RPMI7951 (cell line): ENCODE data around the gene TM4SF5. TPM values are rescaled to one million over a fixed set of nuclear protein-coding genes. Genes with fewer than 3 reads are reported as not detected.
"Not testable (repeated sequence)": the region's sequence is repeated elsewhere in the genome, so short reads cannot be mapped to it uniquely, and the experiment has no call there.

Source experiments
- DNase-seq: peaks from one replicate; pipeline ENCODE4 v3.0.0-alpha.2; 2012; ENCODE audit warnings: low read depth
- total RNA-seq: library from RNA; depleted of rRNA; stranded (reverse); fragments of >200 nt; shearing (Covaris generic); gene quantifications from 2 replicates; pipeline ENCODE4 v1.2.3, GENCODE V29; 2014

TM4SF5 gene
- total RNA-seq, 1 experiment from 2014 or later, result not detected

DNA sequence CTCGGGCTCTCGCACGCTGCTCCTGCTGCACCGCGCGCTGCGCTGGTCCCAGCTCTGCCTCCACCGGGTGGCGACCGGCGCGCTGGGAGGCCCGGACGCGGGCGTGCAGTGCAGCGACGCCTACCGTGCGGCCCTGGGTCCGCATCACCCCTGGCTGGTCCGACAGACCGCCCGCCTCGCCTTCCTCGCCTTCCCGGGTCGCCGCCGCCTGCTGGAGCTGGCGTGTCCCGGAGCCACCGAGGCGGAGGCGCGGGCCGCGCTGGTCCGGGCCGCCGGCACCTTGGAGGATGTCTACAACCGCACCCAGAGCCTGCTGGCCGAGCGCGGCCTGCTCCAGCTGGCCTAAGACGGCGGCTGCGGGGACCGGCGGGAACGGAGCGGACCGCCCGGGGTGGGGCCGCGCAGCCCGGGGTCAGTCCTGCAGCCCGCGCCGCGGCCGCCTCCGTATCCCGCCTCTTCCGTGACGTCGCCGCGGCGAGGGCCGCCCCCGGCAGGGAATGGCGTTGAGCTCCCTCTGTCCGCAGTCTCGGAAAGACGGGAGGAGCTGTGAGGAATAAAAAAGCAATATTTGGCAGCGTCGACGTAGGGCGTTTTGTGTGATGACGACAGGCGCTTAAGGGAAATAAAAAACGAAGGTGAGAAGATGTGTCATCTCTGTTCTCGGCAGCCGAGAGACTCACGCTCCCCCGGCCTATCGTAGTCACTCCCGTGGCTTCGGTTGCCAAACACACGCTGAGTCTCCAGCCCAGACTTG, 18.4 kb downstream of the TM4SF5 start:
- peak; percentile 85 for DNase-seq

DNA sequence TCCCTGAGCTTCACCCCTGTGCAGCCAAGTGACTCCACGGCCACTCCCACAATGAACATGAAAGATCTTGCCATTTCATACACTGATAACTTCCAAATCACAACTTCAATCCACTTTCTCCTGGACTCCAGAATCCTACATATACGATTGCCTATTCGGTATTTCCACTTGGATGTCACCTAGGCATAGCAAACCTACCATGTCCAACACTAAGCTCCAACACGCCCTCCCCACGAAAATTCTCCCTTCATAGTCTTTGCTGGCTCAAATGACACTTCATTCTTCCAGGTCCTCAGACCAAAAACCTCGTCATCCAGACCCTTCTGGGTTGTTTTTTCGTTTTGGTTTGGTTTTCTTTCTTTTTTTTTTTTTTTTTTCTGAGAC, 19.0 kb downstream of the TM4SF5 start:
- DNase-seq, result no peak

DNA sequence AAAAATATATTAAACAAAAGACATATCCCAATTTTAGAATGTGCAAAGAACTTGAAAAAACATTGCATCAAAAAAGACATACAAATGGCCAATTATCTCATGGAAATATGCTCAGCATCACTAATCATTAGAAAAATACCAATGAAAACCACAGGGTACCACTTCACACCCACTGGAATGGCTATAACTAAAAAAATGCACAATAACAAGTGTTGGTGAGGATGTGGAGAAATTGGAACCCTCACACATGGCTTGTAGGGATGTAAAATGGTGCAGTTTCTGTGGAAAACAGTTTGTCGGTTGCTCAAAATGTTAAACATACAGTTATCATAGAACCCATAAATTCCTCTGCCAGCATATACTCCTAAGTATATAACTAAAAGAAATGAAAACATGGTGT, 23.5 kb downstream of the TM4SF5 start:
- DNase-seq, result no peak

DNA sequence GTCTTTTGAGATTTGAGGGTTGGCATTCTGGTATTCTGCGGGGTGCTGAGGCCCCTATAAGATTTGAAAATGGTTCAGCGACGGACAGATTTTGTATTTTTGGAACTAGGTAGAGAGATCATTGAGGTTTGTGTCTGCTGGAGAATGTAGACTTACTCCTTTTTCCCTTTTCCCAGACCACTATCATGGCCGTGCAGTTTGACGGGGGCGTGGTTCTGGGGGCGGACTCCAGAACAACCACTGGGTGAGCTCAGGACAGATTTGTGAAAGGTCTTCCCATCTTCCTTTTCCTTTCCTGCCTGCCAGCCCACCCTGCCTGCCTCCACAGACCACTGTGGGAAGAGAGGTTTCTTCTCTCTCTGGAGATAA, 24.9 kb downstream of the TM4SF5 start:
- peak; percentile 39 for DNase-seq

DNA sequence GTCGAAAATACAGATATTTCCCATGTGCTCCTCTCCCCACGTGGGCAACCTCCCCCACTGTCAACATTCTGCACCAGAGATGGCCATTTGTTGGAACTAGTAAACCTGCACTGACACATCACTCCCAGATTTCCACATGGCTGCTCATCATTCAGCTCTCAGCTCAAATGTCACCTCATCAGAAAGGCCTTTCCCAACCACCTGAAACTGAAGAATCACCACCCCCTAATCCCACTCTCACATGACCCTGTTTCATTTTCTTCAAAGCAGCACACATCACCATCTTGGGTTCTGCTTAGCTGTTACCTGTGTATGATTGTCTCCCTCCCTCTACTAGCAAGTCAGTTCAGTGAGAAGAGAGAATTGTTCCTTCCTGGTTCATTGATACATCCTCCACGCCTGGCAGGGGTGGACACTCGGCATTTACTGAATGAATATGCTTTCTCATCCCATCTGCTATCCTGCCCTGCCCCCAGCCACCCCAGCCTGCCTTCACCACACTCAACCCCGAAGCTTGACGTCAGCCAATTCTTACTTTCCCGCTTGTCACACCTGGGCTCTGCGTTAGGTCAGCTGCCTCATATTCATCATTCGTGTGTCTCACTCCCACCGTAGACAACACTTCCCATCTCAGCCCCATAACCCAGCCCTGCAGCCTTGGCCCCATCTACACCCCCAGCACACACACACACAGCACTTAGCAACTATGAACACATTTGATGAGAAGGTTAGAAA, 28.9 kb downstream of the TM4SF5 start:
- no peak for DNase-seq

DNA sequence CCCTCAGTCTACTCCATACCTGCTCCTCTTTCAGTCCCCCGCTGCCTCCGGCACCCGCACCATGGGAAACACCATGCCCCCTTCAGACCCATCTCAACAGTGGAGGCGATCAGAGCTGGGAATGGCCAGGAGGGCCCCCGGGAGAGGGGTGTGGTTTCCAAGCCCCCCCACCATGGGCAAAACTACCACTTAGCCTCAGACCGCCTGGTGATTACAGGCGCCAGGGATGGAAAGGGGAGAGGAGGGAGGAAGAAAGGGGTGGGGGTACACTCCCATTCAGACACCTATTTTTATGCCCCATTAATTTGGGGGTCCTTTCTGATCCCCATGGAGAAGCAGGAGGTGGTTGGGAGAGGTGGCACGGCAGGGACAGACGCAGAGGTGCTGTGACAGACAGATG, 30.5 kb downstream of the TM4SF5 start, which contains the start of gene C17orf114:
Gene C17orf114, minus strand, starts transcription at position 101 of the 400 bp plus-strand sequence.
- no peak for DNase-seq

DNA sequence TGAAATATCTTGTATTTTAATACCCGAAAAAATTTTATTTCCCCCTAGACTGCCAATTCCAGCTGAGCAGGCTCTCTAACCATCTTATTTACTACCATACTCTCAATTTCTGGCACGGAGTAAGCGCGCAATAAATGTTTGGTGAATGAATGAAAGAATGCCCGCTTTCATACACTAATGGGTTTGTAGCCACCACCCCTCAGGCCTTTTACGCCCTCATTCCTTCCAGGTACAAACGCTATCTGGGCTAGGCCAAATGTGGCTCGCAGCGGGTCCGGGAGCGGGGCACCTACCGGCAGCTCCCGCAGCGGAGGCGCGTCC, 34.7 kb downstream of the TM4SF5 start:
- peak; percentile 12 for DNase-seq

DNA sequence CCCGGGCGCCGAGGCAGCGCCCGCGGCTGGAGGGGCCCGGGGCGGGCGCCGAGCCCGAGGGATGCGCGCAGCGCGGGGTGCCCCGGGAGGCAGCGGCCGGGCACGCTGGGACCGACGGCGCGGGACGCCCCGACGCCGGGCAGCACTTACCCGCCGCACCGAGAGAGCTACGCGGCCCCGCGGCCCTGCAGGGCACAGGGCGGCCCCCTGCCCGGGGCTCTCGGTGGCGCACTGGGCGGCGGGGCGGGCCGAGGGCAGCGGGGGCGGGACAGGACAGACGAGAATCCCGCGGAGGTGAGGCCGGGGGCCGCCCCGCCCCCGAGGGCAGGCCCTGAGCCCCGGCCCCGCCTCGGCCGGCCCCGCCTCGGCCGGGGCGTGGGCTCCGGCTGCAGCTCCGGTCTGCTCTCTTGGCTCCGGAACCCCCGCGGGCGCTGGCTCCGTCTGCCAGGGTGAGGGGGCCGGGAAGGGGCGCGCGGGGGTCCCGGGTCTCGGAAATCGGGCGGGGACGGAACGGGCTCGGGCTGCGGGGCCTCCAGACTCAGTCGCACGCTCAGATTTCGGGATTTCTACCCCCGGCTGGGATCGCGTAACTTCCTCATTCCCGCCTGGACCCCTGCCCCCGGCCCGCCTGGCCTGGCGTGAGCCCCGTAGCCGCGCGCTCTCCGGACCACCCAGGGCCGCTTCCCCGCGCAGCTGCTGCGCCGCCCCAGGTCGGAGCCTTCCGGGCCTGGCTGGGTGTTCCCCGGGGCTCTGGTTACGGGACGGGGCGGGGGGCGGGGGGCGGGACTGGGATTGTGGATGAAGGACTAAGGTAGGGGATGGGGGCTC, 35.3 kb downstream of the TM4SF5 start, which contains the start of gene PLD2:
Gene PLD2, plus strand, starts transcription at position 376 of the 828 bp plus-strand sequence. CDS start 621 bp downstream, outside the sequence.
- peak; percentile 80 for DNase-seq

DNA sequence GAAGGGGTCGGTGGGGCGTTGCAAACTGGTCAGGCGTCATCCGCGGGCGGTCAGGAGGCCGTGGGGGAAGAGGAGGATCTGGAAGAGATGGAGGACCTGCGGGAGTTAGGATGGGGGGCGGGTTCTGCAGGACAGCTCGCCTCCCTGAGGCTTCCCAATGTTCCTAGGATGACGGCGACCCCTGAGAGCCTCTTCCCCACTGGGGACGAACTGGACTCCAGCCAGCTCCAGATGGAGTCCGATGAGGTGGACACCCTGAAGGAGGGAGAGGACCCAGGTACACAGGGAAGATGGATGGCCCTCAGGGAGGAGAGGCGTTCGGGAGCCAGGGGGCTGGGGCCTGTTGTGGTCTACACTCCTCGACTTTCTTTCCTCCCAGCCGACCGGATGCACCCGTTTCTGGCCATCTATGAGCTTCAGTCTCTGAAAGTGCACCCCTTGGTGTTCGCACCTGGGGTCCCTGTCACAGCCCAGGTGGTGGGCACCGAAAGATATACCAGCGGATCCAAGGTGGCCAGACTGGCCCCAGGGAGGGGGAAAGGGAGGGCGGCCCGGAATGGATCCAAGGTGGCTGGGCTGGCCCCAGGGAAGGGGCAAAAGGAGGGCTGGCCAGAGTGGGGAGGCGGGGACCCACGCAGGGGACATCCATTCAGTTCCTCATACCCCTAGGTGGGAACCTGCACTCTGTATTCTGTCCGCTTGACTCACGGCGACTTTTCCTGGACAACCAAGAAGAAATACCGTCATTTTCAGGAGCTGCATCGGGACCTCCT, 36.1 kb downstream of the TM4SF5 start:
- DNase-seq, result no peak

DNA sequence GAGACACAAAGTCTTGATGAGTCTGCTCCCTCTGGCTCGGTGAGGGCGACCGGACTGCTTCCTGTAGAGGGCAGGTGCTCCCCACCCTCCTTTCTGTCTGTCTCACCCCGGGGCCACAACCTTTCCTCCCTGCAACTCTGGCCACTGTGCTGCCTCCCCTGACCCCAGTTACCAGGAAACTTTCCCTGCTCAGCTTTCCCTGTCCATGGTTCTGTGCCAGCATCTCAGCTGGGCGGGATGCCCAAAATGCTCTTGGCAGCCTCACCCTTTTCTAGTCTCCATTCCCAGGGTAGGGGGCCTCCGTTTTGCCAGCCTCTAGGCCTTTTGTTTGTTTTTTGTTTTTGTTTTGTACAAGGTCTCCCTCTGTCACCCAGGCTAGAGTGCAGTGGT, 36.7 kb downstream of the TM4SF5 start:
- DNase-seq, result no peak

DNA sequence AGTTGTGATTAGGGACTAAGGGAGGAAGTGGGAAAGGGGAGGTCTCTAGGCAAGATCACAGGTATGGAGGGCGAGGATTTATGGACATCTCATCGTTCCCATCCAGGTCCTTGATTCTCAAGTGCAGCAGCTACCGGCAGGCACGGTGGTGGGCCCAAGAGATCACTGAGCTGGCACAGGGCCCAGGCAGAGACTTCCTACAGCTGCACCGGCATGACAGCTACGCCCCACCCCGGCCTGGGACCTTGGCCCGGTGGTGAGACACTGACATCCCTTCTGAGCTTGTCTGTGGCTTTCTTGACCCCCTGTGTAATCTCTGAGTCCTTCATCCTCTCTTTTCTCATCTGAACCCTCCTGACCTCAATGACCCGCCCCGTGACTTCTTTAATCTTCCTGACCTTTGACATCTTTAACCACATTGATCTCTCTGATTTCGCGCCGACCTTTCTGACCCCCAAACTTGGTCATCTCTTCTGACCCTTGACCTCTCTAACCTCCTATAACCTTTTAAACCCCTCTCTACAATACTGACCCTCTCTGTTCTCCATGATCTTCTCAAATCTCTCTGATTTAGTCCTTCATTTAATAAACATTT, 39.1 kb downstream of the TM4SF5 start:
- DNase-seq, result no peak

DNA sequence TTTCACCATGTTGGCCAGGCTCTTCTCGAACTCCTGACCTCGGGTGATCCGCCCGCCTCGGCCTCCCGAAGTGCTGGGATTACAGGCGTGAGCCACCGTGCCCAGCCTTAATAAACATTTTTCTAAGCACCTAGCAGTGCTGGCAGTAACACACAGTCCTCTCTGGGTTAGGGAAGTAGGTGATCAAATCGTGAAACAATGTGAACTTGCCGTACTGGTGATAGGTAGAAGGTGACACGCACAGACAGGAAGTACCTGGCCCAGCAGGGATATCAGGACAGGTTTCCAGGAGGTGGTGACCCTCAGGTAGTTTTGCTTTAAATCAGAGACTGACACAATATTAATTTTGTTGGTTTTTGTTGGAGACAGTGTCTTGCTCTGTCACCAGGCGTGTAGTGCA, 39.8 kb downstream of the TM4SF5 start:
- no peak for DNase-seq

DNA sequence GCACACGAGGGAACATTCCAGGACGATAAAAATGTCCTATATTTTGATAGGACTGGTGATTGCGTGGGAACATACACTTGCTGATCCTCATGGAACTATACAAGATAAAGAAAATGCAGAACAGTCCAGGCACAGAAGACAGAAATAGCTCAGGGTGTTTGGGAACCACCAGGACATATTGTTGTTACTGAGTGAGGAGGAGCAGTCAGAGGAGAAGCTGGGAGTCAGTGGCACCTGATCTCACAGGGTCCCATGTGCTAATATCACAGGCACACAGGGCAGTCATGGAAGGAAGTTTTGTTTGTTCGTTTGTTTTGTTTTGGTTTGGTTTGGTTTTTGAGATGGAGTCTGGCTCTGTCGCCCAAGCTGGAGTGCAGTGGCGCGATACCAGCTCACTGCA, 41.0 kb downstream of the TM4SF5 start:
- DNase-seq, result no peak

DNA sequence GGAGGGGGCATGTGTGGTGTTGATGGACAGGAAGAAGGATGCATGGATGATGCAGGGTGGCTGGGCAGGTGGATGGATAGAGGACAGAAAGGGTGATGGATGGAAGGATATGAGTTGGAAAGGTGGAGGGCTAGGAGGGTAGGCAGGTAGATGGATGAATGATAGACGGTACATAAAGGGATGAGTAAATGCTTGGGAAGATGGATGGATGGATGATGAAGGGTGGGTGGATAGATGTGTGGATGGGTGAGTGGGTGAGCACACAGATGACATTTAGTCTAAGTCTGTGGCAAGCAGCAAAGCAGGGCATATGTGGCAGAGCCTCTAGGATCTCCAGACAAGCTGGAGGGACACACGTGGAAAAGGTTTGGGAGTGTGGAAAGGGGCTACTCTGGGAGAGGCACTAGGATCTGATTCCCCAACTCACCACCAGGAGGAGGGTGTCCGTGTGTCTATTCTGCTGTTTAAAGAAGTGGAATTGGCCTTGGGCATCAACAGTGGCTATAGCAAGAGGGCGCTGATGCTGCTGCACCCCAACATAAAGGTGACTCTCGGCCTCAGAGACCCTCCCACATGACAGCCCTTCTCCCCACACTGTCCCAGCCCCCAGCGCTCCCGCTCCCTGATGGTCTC, 43.5 kb downstream of the TM4SF5 start:
- no peak for DNase-seq

DNA sequence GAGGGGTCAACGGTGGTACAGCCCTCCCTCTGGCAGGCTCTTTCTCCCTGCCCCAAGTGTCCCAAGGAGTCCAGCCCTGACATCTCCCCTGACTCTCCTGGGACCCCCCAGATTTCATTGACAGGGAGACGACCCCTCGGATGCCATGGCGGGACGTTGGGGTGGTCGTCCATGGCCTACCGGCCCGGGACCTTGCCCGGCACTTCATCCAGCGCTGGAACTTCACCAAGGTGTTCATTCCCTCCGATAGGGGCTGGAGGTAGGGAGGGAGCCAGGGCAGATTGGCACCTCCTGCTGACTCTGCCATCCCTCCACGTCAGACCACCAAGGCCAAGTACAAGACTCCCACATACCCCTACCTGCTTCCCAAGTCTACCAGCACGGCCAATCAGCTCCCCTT, 45.1 kb downstream of the TM4SF5 start:
- no peak for DNase-seq

DNA sequence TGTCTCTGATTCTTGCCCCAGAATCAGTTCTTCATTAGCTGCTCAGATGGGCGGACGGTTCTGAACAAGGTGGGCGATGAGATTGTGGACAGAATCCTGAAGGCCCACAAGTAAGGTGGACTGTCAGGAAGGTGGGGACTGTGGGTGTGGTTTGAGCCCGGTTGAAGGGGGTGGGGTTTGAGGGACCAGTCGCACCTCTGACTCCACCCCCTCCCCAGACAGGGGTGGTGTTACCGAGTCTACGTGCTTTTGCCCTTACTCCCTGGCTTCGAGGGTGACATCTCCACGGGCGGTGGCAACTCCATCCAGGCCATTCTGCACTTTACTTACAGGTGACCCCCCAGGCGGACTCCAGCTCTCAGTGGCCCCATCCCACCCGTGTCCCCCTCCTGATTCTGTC, 46.6 kb downstream of the TM4SF5 start:
- no peak for DNase-seq

DNA sequence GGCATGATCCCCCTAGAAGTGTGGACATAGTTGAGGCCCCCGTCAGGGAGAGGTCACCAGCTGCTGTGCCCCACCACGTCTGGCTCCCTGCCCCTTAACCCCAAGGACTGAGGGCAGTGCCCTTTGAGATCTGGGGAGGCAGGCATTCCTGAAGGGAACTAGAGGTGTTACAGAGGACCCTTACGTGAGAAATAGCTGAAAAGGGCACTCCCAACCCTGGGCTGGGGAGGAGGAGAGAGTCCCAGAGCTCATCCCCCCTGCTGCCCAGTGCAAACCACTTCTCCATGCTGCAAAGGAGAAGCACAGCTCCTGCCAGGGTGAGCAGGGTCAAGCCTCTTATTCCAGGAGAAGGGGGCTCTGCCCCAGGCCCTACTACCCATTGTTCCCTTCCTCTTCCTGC, 51.1 kb downstream of the TM4SF5 start:
- no peak for DNase-seq

DNA sequence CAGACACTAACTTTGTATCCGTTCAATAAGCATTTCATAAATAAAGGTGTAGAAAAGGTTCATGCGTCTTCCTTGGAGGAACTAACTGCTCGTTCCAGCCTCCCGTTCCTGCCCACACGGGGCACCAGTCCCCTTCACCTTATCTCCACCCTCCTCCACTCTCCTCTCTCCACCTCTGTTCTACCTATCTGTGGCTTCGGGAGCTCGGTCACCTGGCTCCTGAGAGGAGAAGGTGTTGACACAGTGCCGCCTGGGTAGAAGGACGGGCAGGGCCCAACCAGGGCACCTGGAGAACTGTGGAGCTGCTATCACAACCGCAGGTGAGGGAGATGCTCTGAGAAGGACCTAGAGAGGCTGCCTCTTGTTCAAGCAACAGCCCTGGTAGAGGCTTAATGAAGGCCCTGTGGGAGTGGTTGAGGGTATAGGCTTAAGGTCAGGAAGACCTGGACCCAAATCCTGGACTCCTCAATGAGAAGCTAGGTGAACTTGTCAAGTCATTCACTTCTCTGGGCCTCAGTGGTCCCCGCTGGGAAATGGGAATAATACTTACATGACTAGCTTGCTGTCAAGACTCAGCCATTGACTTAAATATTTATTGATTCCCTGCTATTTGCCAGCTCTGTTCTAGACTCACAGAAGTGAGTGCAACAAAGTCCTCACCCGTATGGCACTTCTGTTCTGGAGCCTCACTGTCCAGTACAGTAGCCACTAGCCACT, 51.8 kb downstream of the TM4SF5 start:
- DNase-seq, result no peak

DNA sequence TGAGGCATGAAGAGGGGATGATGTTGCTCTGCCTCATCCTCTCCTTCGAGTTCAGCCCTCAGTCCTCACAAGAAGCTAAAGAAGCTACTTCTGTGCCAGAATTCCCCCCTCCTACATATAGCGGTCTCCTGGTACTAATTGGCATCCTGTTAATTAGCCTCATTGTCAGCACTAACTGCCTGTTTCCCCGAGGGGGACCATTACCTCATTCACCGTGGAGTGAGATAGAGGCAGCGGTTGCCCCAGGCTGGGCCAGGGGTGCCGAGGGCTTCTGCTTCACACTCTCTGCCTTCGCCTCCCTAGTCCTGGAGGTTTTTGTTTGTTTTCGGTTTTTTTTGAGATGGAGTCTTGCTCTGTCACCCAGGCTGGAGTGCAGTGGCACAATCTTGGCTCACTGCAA, 55.7 kb downstream of the TM4SF5 start:
- no peak for DNase-seq

DNA sequence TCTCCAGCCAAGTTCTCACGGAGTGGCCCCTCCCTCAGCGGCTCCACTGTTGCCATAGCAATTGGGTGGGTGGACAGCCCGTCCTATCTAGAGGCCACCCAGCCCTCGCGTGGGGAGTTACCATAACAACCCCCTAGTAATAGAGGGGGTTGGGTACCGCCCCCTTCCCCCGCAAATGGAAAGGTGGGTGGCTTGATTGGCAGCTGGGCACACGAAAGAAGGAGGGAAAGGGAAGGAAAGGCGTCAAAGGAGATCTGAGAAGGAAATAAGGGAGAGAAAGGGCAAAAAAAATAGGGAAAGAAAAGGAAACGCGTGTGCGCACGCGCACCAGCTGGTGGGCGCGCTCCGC, 61.1 kb downstream of the TM4SF5 start:
- DNase-seq, result not testable (repeated sequence)
